ENCODE results near the gene LRRC74A. TPM values are rescaled to one million over a fixed set of nuclear protein-coding genes. Genes with fewer than 3 reads are reported as not detected.

The LRRC74A gene
- total and polyA plus RNA-seq, 2 of the 4 experiments (the other 2 are of a cell fraction) = not detected

GRCh38 chr14:76918256-76918781 lies 92.1 kb downstream of the LRRC74A start:
- Histone ChIP-seq H2AFZ (replicated peaks; ENCODE audit: low read length, poor library complexity) (peak overlapping the region; percentile 80), H3K14ac (replicated peaks; ENCODE audit: low read depth, low read length) (peak overlapping the region; percentile 62), H3K4me3 (ENCODE audit: insufficient read depth, low read depth, low read length) (no peak overlapping the region), H3K36me3 (ENCODE audit: control insufficient read depth, insufficient read depth, low read length) (no peaks in the 10 kb centered on the region), H3K4me2 (ENCODE audit: low read depth, low read length) (peak overlapping the region; percentile 67), H3K79me1 (ENCODE audit: low read depth in 1 of 2, low read length in 2 of 2) (peaks cover 0 to 29% of the 10 kb centered on the region in 2 experiments; a peak in 2 of 4 replicates), H4K5ac (ENCODE audit: low read depth, low read length) (peak overlapping the region; percentile 32), H3K23ac (ENCODE audit: low read depth, low read length) (peak overlapping the region; percentile 80), H3K4ac (ENCODE audit: low read depth, low read length) (peak overlapping the region; percentile 95), H3K27me3 (ENCODE audit: control insufficient read depth, insufficient read depth, low read length) (no peaks in the 10 kb centered on the region), H3K9me1 (ENCODE audit: insufficient read depth, low read length) (peaks cover 46% of the 10 kb centered on the region), H3K27ac (ENCODE audit: insufficient read depth, low read length) (peak overlapping the region; percentile 86), H2AK9ac (replicated peaks; ENCODE audit: low read depth, low read length, poor library complexity) (peak overlapping the region; percentile 90), H4K20me1 (ENCODE audit: insufficient read depth, low read length) (peaks cover 7% of the 10 kb centered on the region), H4K8ac (ENCODE audit: low read depth in 2 of 2, low read length in 2 of 2) (peak overlapping the region; percentile 28 to 93), H3K56ac (ENCODE audit: extremely low read depth, insufficient read depth, low read length) (peak overlapping the region; percentile 87), H3K9ac (ENCODE audit: low read depth, low read length) (peak overlapping the region; percentile 23), H2BK120ac (ENCODE audit: low read depth, low read length) (peak overlapping the region; percentile 94), H3K9me3 (ENCODE audit: control insufficient read depth, insufficient read depth, low read length) (no peaks in the 10 kb centered on the region), H4K91ac (ENCODE audit: insufficient read depth, low read depth, low read length) (peak overlapping the region; percentile 91), H2AK5ac (ENCODE audit: low read depth, low read length) (peak overlapping the region; percentile 96), H2BK20ac (ENCODE audit: low read depth, low read length) (peak overlapping the region; percentile 84), H3K18ac (ENCODE audit: low read depth, low read length) (peak overlapping the region; percentile 71), H2BK5ac (ENCODE audit: low read depth, low read length, poor library complexity, severe bottlenecking) (peak overlapping the region; percentile 92), H3K4me1 (ENCODE audit: control insufficient read depth, insufficient read depth, low read length) (peaks cover 52% of the 10 kb centered on the region), H2BK15ac (ENCODE audit: low read depth, low read length) (peak overlapping the region; percentile 71; the same call in 2 of the 3 replicates)
- ATAC-seq (ENCODE audit: low read depth) (peak; percentile 36), DNase-seq (peak; percentile 90)
- no TSS peak for BruUV-seq (replicated peaks)
- intact Hi-C loops (cut with micrococcal nuclease) (loop anchor here (1.0 to 2.0 kb wide), 4 partner anchors 38 to 150 kb away; partner anchors contain the start of gene IRF2BPL), in situ Hi-C loops (cut with MboI; ENCODE audit: low sequenced_read_pairs) (no loop called here), dilution Hi-C loops (cut with HindIII; ENCODE audit: low sequenced_read_pairs, unreplicated experiment) (no loop called here)
- TF ChIP-seq RFX5 (IDR thresholded peaks at IDR 0.05; ENCODE audit: low read depth, low read length) = no peak
- TF ChIP-seq MAZ (IDR thresholded peaks at IDR 0.05; ENCODE audit: borderline replicate concordance, low read depth, low read length) = peak; percentile 52; the same call in 1 of the 2 replicates
- TF ChIP-seq CEBPB (IDR thresholded peaks at IDR 0.05; ENCODE audit: low read depth, low read length) = 0 out of 2 replicates have a peak, but pooled peaks have one; percentile 12
- TF ChIP-seq SMC3 (IDR thresholded peaks at IDR 0.05; ENCODE audit: low read depth, low read length) = no peak
- no peak; the same call in 1 of the 2 replicates for TF ChIP-seq CTCF (conservative IDR thresholded peaks at IDR 0.05; ENCODE audit: low read depth, low read length)
- no peak; the same call in 1 of the 2 replicates for TF ChIP-seq MXI1 (IDR thresholded peaks at IDR 0.05; ENCODE audit: borderline replicate concordance, low read depth, low read length)
- peak; percentile 8; the same call in 1 of the 2 replicates for TF ChIP-seq NFE2L2 (IDR thresholded peaks at IDR 0.05; ENCODE audit: low read depth, low read length)
- TF ChIP-seq BHLHE40 (IDR thresholded peaks at IDR 0.05; ENCODE audit: low read depth, low read length) = no peak
- TF ChIP-seq POLR2A (IDR thresholded peaks at IDR 0.05; ENCODE audit: low read depth, low read length) = no peak
- 7% methylated on average over 3 of the region's 8 CpGs; no CpG with 5 or more reads in 1 of the 2 experiments for WGBS, 2 experiments (ENCODE audit: extremely low coverage in 2 of 2, insufficient read length in 1 of 2)
- CTCF ChIA-PET = interaction anchor here (0.7 to 2.2 kb wide), 12 partner anchors 18 to 135 kb away, joined by 3 to 7 read pairs (median 4); partner anchors contain the start of gene IRF2BPL
- POLR2A ChIA-PET (ENCODE audit: unreplicated experiment) = interaction anchor here (0.6 to 2.0 kb wide), 7 partner anchors 14 to 122 kb away, joined by 3 to 14 read pairs (median 4); no protein-coding TSS in a partner anchor

Measured in IMR-90 (cell line).